IgD-negative memory B cell (primary cell): ENCODE results near the gene DOCK9. TPM values are rescaled to one million over a fixed set of nuclear protein-coding genes. Genes with fewer than 3 reads are reported as not detected.
A peak's percentile ranks its signal among the peaks of the same experiment; 100 is the strongest.

Experiments
- H3K27ac Mint-ChIP-seq, 3 donors: one replicate each; pipeline ENCODE4 v1.8.0; 2020 to 2022; ENCODE audit warnings: mild to moderate bottlenecking in 3 of 3, mixed read lengths in 3 of 3, moderate library complexity in 1 of 3
- H3K27me3 Mint-ChIP-seq: one replicate; pipeline ENCODE4 v1.8.0; 2021; ENCODE audit warnings: mixed read lengths
- H3K36me3 Mint-ChIP-seq: one replicate; pipeline ENCODE4 v1.8.0; 2020; ENCODE audit warnings: mild to moderate bottlenecking, mixed read lengths
- H3K4me1 Mint-ChIP-seq, 3 donors: one replicate each; pipeline ENCODE4 v1.8.0; 2020 to 2022; ENCODE audit warnings: mixed read lengths in 3 of 3, mild to moderate bottlenecking in 1 of 3
- H3K4me3 Mint-ChIP-seq, 4 donors: one replicate each; pipeline ENCODE4 v1.8.0; 2020 to 2022; ENCODE audit warnings: mild to moderate bottlenecking in 4 of 4, mixed read lengths in 4 of 4, moderate library complexity in 3 of 4
- H3K9me3 Mint-ChIP-seq, 3 donors: one replicate each; pipeline ENCODE4 v1.8.0; 2020 to 2021; ENCODE audit warnings: mixed read lengths in 3 of 3, mild to moderate bottlenecking in 1 of 3
- polyA plus RNA-seq: library from polyadenylated mRNA; unstranded; fragments of 300-500 nt; fragmentation: Illumina TruSeq; gene quantifications from one replicate; pipeline ENCODE4 v1.2.3, GENCODE V29; 2021

Gene DOCK9
- polyA plus RNA-seq, 1 donor from 2014 or later, result 4.1 TPM

GRCh38 chr13:98845742-98846141 is 132.1 kb downstream of the DOCK9 start:
- Mint-ChIP-seq H3K4me3 (no peak overlapping the region), H3K27me3 (no peaks in the 10 kb centered on the region), H3K36me3 (peaks cover 5% of the 10 kb centered on the region), H3K4me1 (peaks cover 0 to 3% (median 1%) of the 10 kb centered on the region in 3 donors), H3K9me3 (no peaks in the 10 kb centered on the region), H3K27ac (no peak overlapping the region)

- H3K4me3 Mint-ChIP-seq, result no peak overlapping the region
- no peak overlapping the region for H3K27ac Mint-ChIP-seq
- H3K9me3 Mint-ChIP-seq, result no peaks in the 10 kb centered on the region
- H3K4me1 Mint-ChIP-seq, result peaks cover 0 to 3% (median 1%) of the 10 kb centered on the region in 3 donors
- H3K27me3 Mint-ChIP-seq, result no peaks in the 10 kb centered on the region
- peaks cover 5% of the 10 kb centered on the region for H3K36me3 Mint-ChIP-seq
Measured at GRCh38 chr13:98844021-98844420, 133.8 kb downstream of the DOCK9 start.

- H3K27ac Mint-ChIP-seq, result no peak overlapping the region
- peaks cover 5% of the 10 kb centered on the region for H3K36me3 Mint-ChIP-seq
Measured at GRCh38 chr13:98843482-98843877, 134.4 kb downstream of the DOCK9 start.

GRCh38 chr13:98842858-98843481 is 134.9 kb downstream of the DOCK9 start:
- no peaks in the 10 kb centered on the region for H3K27me3 Mint-ChIP-seq
- no peak overlapping the region for H3K4me3 Mint-ChIP-seq
- peak overlapping the region in 1 of 3 donors; percentile 20 for H3K27ac Mint-ChIP-seq
- H3K9me3 Mint-ChIP-seq, result no peaks in the 10 kb centered on the region
- H3K36me3 Mint-ChIP-seq, result peaks cover 5% of the 10 kb centered on the region
- H3K4me1 Mint-ChIP-seq, result peaks cover 0 to 3% (median 1%) of the 10 kb centered on the region in 3 donors

More at GRCh38 chr13:98843482-98843877, 134.4 kb downstream of the DOCK9 start:
- peaks cover 0 to 3% (median 1%) of the 10 kb centered on the region in 3 donors for H3K4me1 Mint-ChIP-seq
- H3K27me3 Mint-ChIP-seq, result no peaks in the 10 kb centered on the region
- no peaks in the 10 kb centered on the region for H3K9me3 Mint-ChIP-seq
- H3K4me3 Mint-ChIP-seq, result no peak overlapping the region

GRCh38 chr13:98842070-98842469 is 135.8 kb downstream of the DOCK9 start:
- no peaks in the 10 kb centered on the region for H3K9me3 Mint-ChIP-seq
- no peaks in the 10 kb centered on the region for H3K36me3 Mint-ChIP-seq
- H3K4me1 Mint-ChIP-seq, result peaks cover 0 to 3% (median 0%) of the 10 kb centered on the region in 3 donors
- no peak overlapping the region for H3K27ac Mint-ChIP-seq
- no peaks in the 10 kb centered on the region for H3K27me3 Mint-ChIP-seq
- no peak overlapping the region for H3K4me3 Mint-ChIP-seq

- Mint-ChIP-seq H3K27me3 (no peaks in the 10 kb centered on the region), H3K36me3 (no peaks in the 10 kb centered on the region), H3K4me1 (peaks cover 0 to 3% (median 0%) of the 10 kb centered on the region in 3 donors), H3K9me3 (no peaks in the 10 kb centered on the region), H3K4me3 (peak overlapping the region in 1 of 4 donors; percentile 14), H3K27ac (no peak overlapping the region)
Measured at GRCh38 chr13:98839856-98840769, 137.8 kb downstream of the DOCK9 start.

GRCh38 chr13:98838776-98839175 is 139.1 kb downstream of the DOCK9 start:
- Mint-ChIP-seq H3K9me3 (no peaks in the 10 kb centered on the region), H3K27me3 (no peaks in the 10 kb centered on the region), H3K4me1 (peaks cover 0 to 3% (median 0%) of the 10 kb centered on the region in 3 donors), H3K4me3 (no peak overlapping the region), H3K27ac (no peak overlapping the region), H3K36me3 (no peaks in the 10 kb centered on the region)

GRCh38 chr13:98837896-98838295 is 140.0 kb downstream of the DOCK9 start:
- no peak overlapping the region for H3K4me3 Mint-ChIP-seq
- H3K27me3 Mint-ChIP-seq, result no peaks in the 10 kb centered on the region
- peaks cover 0 to under 1% (median 0%) of the 10 kb centered on the region in 3 donors for H3K4me1 Mint-ChIP-seq
- H3K36me3 Mint-ChIP-seq, result no peaks in the 10 kb centered on the region
- no peak overlapping the region for H3K27ac Mint-ChIP-seq
- H3K9me3 Mint-ChIP-seq, result no peaks in the 10 kb centered on the region

- Mint-ChIP-seq H3K36me3 (no peaks in the 10 kb centered on the region), H3K27me3 (no peaks in the 10 kb centered on the region), H3K9me3 (no peaks in the 10 kb centered on the region), H3K4me1 (no peaks in the 10 kb centered on the region), H3K4me3 (no peak overlapping the region), H3K27ac (no peak overlapping the region)
Measured at GRCh38 chr13:98835156-98835555, 142.7 kb downstream of the DOCK9 start.

- no peak overlapping the region for H3K27ac Mint-ChIP-seq
- no peaks in the 10 kb centered on the region for H3K4me1 Mint-ChIP-seq
- no peaks in the 10 kb centered on the region for H3K27me3 Mint-ChIP-seq
- H3K4me3 Mint-ChIP-seq, result no peak overlapping the region
- H3K9me3 Mint-ChIP-seq, result no peaks in the 10 kb centered on the region
- H3K36me3 Mint-ChIP-seq, result no peaks in the 10 kb centered on the region
Measured at GRCh38 chr13:98834254-98834960, 143.5 kb downstream of the DOCK9 start.

GRCh38 chr13:98831236-98831635 is 146.6 kb downstream of the DOCK9 start:
- Mint-ChIP-seq H3K9me3 (no peaks in the 10 kb centered on the region), H3K27me3 (no peaks in the 10 kb centered on the region), H3K4me1 (peaks cover 0 to 6% (median 4%) of the 10 kb centered on the region in 3 donors), H3K4me3 (no peak overlapping the region), H3K36me3 (peaks cover 5% of the 10 kb centered on the region), H3K27ac (no peak overlapping the region)

- Mint-ChIP-seq H3K4me1 (peaks cover 2 to 14% (median 8%) of the 10 kb centered on the region in 3 donors), H3K27me3 (no peaks in the 10 kb centered on the region), H3K9me3 (no peaks in the 10 kb centered on the region), H3K4me3 (no peak overlapping the region), H3K36me3 (peaks cover 8% of the 10 kb centered on the region), H3K27ac (no peak overlapping the region)
Measured at GRCh38 chr13:98829541-98829940, 148.3 kb downstream of the DOCK9 start.

- no peak overlapping the region for H3K4me3 Mint-ChIP-seq
- H3K9me3 Mint-ChIP-seq, result no peaks in the 10 kb centered on the region
- H3K4me1 Mint-ChIP-seq, result peaks cover 2 to 14% (median 8%) of the 10 kb centered on the region in 3 donors
- peaks cover 8% of the 10 kb centered on the region for H3K36me3 Mint-ChIP-seq
- H3K27ac Mint-ChIP-seq, result no peak overlapping the region
- no peaks in the 10 kb centered on the region for H3K27me3 Mint-ChIP-seq
Measured at GRCh38 chr13:98828614-98829013, 149.2 kb downstream of the DOCK9 start.

- Mint-ChIP-seq H3K27ac (no peak overlapping the region), H3K9me3 (no peaks in the 10 kb centered on the region), H3K27me3 (no peaks in the 10 kb centered on the region), H3K4me3 (no peak overlapping the region), H3K4me1 (peaks cover 2 to 14% (median 8%) of the 10 kb centered on the region in 3 donors), H3K36me3 (peaks cover 13% of the 10 kb centered on the region)
Measured at GRCh38 chr13:98827449-98827848, 150.4 kb downstream of the DOCK9 start.

GRCh38 chr13:98826146-98826545 is 151.7 kb downstream of the DOCK9 start:
- peaks cover 16% of the 10 kb centered on the region for H3K36me3 Mint-ChIP-seq
- no peaks in the 10 kb centered on the region for H3K9me3 Mint-ChIP-seq
- no peak overlapping the region for H3K27ac Mint-ChIP-seq
- peak overlapping the region in 1 of 4 donors; percentile 35 for H3K4me3 Mint-ChIP-seq
- peaks cover 2 to 14% (median 8%) of the 10 kb centered on the region in 3 donors for H3K4me1 Mint-ChIP-seq
- H3K27me3 Mint-ChIP-seq, result no peaks in the 10 kb centered on the region
